Measurements from ENCODE around the gene KIAA1586. TPM values are rescaled to one million over a fixed set of nuclear protein-coding genes. Genes with fewer than 3 reads are reported as not detected.
A peak's percentile ranks its signal among the peaks of the same experiment; 100 is the strongest.
"Not testable (repeated sequence)": the region's sequence is repeated elsewhere in the genome, so short reads cannot be mapped to it uniquely, and the experiment has no call there.

The KIAA1586 gene
- total RNA-seq (1 to 10 TPM; 4.0 to 6.7 (median 5.9) TPM), polyA plus RNA-seq (1 to 10 TPM; 1.4 to 3.1 (median 1.4) TPM)
- long read RNA-seq, donor 1, partial matches to known transcripts, result 0 of 4 reads
- long read RNA-seq, donor 1, other reads (novel, unspliced or antisense), result 0 of 4 reads
- long read RNA-seq, donor 2, partial matches to known transcripts, result 0 of 6 reads
- long read RNA-seq, donor 2, other reads (novel, unspliced or antisense), result 1 of 6 reads

- H3K9me3 ChIP-seq; H3K4me1 ChIP-seq; H3K27me3 ChIP-seq (ENCODE audit: insufficient read depth in 3 of 3, low read length in 2 of 3): not testable (repeated sequence)
- DNase-seq (peak; percentile 88 to 91), ATAC-seq (peak; percentile 95 to 98 (median 97))
- peak within 1 kb of the TSS; percentile 78 for H3K4me3 ChIP-seq
- H3K36me3 ChIP-seq (ENCODE audit: insufficient read depth in 1 of 2, low read depth in 1 of 2), result peaks cover 2 to 24% of the 10 kb centered on the region in 2 donors
- intact Hi-C loops (cut with DNase I), result loop anchor here in 1 of 2 donors (5.0 to 10.0 kb wide), 2 partner anchors 46 to 268 kb away; partner anchors contain the start of genes PRIM2 and ZNF451
- 0% methylated on average over 40 to 46 of the region's 78 CpGs for WGBS, 3 donors
- H3K27ac ChIP-seq, result peak within 1 kb of the TSS; percentile 66
Observed at GRCh38 chr6:57046332-57047256, at the start of gene KIAA1586. Gene KIAA1586 (plus strand): TSS chr6:57046693. CDS start chr6:57046756, 63 bp downstream.

DNA sequence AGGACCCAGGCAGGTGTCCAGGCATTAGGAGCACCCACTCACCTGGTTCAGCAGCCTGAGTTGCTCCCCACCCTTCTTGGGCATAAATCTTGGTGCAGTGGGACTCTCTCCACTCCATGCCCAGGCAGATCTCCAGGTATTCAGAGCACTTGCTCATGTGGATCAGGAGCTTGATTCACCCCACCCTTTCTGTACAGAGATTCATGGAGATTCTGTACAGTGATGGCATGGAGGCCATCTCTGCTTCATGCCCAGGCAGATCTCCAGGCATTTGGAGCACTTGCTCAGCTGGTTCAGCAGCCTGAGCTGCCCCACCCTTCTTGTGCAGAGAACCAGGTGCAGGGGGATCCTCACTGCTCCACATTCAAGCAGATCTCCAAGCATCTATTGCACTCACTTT, 47.4 kb upstream of the KIAA1586 start:
- ATAC-seq (no peak), DNase-seq (no peak)
- intact Hi-C loops (cut with DNase I), result no loop called here
- no peak for TF ChIP-seq CTCF (IDR thresholded peaks at IDR 0.05)
- Histone ChIP-seq H3K4me3 (no peak overlapping the region), H3K4me1 (no peaks in the 10 kb centered on the region), H3K36me3 (ENCODE audit: insufficient read depth in 1 of 2, low read depth in 1 of 2) (no peaks in the 10 kb centered on the region), H3K9me3 (no peaks in the 10 kb centered on the region), H3K27me3 (ENCODE audit: insufficient read depth in 3 of 3, low read length in 2 of 3) (no peaks in the 10 kb centered on the region), H3K27ac (no peak overlapping the region)

DNA sequence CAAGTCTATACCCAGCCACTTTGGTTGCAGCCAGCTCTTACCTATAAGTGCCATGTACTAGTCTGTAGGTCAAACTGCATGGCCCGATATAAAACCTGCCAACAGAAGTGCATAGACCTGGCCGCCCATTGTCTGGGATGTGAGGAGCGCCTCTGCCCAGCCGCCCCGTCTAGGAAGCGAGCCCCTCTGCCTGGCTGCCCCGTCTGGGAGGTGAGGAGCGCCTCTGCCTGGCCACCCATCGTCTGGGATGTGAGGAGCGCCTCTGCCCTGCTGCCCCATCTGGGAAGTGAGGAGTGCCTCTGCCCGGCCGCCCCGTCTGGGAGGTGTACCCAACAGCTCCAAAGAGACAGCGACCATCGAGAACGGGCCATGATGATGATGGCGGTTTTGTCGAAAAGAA, 46.7 kb upstream of the KIAA1586 start:
- H3K27ac ChIP-seq; H3K27me3 ChIP-seq (ENCODE audit: insufficient read depth in 3 of 3, low read length in 2 of 3); DNase-seq; intact Hi-C loops (cut with DNase I); H3K9me3 ChIP-seq; H3K4me3 ChIP-seq; H3K36me3 ChIP-seq (ENCODE audit: insufficient read depth in 1 of 2, low read depth in 1 of 2); H3K4me1 ChIP-seq; ATAC-seq: not testable (repeated sequence)
- 93 to 99% (median 96%) methylated on average over 18 of the region's 18 CpGs for WGBS, 3 donors

DNA sequence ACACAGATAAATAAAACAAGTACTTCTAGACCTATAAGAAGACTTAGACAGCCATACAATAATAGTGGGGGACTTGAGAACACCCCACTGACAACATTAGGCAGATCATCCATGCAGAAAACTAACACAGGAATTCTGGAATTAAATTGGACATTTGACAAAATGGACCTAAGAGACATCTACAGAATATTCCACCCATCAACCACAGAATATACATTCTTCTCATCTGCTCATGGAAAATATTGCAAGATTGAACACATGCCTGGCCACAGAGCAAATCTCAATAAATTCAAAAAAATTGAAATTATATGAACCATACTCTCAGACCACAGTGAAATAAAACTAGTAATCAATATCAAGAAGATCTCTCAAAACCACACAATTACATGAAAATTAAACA, 44.3 kb upstream of the KIAA1586 start:
- no peaks in the 10 kb centered on the region for H3K4me1 ChIP-seq
- H3K36me3 ChIP-seq (ENCODE audit: insufficient read depth in 1 of 2, low read depth in 1 of 2), result no peaks in the 10 kb centered on the region
- no peaks in the 10 kb centered on the region for H3K27me3 ChIP-seq (ENCODE audit: insufficient read depth in 3 of 3, low read length in 2 of 3)
- ATAC-seq, result no peak
- no peak overlapping the region for H3K27ac ChIP-seq
- H3K9me3 ChIP-seq, result no peaks in the 10 kb centered on the region
- TF ChIP-seq CTCF (IDR thresholded peaks at IDR 0.05), result no peak
- H3K4me3 ChIP-seq, result no peak overlapping the region
- DNase-seq, result no peak
- intact Hi-C loops (cut with DNase I), result no loop called here

- no peak overlapping the region for H3K4me3 ChIP-seq
- ATAC-seq (no peak), DNase-seq (no peak)
- H3K9me3 ChIP-seq, result no peaks in the 10 kb centered on the region
- H3K4me1 ChIP-seq, result peaks cover 5% of the 10 kb centered on the region
- H3K27ac ChIP-seq, result no peak overlapping the region
- no peaks in the 10 kb centered on the region for H3K27me3 ChIP-seq (ENCODE audit: insufficient read depth in 3 of 3, low read length in 2 of 3)
- 91 to 94% (median 93%) methylated on average over 14 of the region's 14 CpGs for WGBS, 3 donors
- intact Hi-C loops (cut with DNase I), result no loop called here
- no peaks in the 10 kb centered on the region for H3K36me3 ChIP-seq (ENCODE audit: insufficient read depth in 1 of 2, low read depth in 1 of 2)
- TF ChIP-seq CTCF (IDR thresholded peaks at IDR 0.05), result no peak
Observed at GRCh38 chr6:57004292-57004691, 42.2 kb upstream of the KIAA1586 start.

Measured in psoas muscle (tissue), 8 donors.